ENCODE results near the gene MED12L.

DNA sequence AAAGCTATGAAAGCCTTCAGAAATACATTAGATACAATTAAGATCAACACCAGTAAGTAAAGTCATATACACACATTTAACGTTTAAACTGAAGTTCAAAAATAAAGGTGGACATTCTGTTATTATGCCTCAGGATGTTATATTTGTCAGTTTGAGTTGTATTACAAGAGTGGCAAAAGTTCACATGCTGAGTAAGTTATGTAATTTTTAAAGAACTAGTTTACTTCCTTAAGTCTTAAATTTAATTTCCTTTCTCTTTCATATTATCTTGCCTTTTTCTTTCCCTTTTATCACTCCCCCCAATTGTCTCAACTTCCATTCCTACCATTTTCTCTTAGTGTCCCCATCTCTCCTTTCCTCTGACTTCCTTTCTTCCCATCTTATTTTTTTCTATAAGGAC is 236.1 kb downstream of the MED12L start:
- TF ChIP-seq, protein P1, sequence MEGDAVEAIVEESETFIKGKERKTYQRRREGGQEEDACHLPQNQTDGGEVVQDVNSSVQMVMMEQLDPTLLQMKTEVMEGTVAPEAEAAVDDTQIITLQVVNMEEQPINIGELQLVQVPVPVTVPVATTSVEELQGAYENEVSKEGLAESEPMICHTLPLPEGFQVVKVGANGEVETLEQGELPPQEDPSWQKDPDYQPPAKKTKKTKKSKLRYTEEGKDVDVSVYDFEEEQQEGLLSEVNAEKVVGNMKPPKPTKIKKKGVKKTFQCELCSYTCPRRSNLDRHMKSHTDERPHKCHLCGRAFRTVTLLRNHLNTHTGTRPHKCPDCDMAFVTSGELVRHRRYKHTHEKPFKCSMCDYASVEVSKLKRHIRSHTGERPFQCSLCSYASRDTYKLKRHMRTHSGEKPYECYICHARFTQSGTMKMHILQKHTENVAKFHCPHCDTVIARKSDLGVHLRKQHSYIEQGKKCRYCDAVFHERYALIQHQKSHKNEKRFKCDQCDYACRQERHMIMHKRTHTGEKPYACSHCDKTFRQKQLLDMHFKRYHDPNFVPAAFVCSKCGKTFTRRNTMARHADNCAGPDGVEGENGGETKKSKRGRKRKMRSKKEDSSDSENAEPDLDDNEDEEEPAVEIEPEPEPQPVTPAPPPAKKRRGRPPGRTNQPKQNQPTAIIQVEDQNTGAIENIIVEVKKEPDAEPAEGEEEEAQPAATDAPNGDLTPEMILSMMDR (IDR thresholded peaks at IDR 0.05), result no peak
- TF ChIP-seq POLR2AphosphoS5 (IDR thresholded peaks at IDR 0.05), result no peak
